ENCODE data around the gene ZNRF1.

DNA sequence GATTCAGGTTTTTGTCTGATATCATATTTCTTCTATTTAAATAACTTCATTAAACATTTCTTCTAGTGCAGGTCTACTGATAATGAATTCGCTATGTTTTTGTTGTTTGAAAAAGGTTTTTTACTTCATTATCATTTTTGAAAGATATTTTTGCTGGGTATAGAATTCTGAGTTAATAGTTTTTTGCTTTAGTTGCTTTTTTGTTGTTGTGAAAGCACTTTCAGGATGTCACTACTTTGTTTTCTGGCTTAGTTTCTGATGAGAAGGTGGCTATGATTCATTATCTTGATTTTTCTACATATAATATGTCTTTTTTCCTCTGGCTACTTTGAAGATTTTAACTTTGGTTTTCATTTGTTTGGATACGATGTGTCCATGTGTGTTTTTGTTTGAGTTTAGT is 153.0 kb downstream of the ZNRF1 start:
- TF ChIP-seq, protein P1, sequence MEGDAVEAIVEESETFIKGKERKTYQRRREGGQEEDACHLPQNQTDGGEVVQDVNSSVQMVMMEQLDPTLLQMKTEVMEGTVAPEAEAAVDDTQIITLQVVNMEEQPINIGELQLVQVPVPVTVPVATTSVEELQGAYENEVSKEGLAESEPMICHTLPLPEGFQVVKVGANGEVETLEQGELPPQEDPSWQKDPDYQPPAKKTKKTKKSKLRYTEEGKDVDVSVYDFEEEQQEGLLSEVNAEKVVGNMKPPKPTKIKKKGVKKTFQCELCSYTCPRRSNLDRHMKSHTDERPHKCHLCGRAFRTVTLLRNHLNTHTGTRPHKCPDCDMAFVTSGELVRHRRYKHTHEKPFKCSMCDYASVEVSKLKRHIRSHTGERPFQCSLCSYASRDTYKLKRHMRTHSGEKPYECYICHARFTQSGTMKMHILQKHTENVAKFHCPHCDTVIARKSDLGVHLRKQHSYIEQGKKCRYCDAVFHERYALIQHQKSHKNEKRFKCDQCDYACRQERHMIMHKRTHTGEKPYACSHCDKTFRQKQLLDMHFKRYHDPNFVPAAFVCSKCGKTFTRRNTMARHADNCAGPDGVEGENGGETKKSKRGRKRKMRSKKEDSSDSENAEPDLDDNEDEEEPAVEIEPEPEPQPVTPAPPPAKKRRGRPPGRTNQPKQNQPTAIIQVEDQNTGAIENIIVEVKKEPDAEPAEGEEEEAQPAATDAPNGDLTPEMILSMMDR (IDR thresholded peaks at IDR 0.05) = no peak
- no peak for TF ChIP-seq POLR2A (IDR thresholded peaks at IDR 0.05)
